ENCODE results near the gene CCDC73. TPM values are rescaled to one million over a fixed set of nuclear protein-coding genes. Genes with fewer than 3 reads are reported as not detected.

CCDC73 gene
- total and polyA plus RNA-seq, 4 donors: 0.06 to 0.36 (median 0.33) TPM; not detected in 1

DNA sequence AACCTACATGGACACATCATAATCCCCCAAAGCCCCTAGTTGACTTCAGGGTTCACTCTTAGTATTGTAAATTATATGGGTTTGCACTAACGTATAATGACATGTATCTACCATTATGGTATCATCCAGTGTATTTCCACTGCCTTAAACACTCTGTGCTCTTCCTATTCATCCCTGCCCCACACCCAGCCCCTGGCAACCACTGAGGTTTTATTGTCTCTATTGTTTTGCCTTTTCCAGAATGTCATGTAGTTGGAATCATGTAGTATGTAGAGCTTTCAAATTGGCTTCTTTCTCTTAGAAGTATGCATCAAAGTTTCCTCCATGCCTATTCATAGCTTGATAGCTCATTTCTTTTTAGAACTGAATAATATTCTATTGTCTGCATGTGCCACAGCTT, 227.3 kb downstream of the CCDC73 start:
- H3K27ac ChIP-seq (ENCODE audit: low read depth, low read length): no peak overlapping the region
- WGBS (ENCODE audit: insufficient coverage): no CpG with 5 or more reads among the region's 1 CpG
- no peaks in the 10 kb centered on the region for H3K9me3 ChIP-seq (ENCODE audit: control insufficient read depth, insufficient read depth, low read length)
- no peaks in the 10 kb centered on the region for H3K27me3 ChIP-seq (ENCODE audit: control insufficient read depth, insufficient read depth, low read length)
- no peak overlapping the region for H3K4me3 ChIP-seq (ENCODE audit: low read depth, low read length)
- no peaks in the 10 kb centered on the region for H3K36me3 ChIP-seq (ENCODE audit: control insufficient read depth, insufficient read depth, low read length)
- DNase-seq (ENCODE audit: low read depth in 4 of 6, low spot score in 6 of 6): no peak
- H3K4me1 ChIP-seq (ENCODE audit: control insufficient read depth, insufficient read depth, low read length): no peaks in the 10 kb centered on the region

DNA sequence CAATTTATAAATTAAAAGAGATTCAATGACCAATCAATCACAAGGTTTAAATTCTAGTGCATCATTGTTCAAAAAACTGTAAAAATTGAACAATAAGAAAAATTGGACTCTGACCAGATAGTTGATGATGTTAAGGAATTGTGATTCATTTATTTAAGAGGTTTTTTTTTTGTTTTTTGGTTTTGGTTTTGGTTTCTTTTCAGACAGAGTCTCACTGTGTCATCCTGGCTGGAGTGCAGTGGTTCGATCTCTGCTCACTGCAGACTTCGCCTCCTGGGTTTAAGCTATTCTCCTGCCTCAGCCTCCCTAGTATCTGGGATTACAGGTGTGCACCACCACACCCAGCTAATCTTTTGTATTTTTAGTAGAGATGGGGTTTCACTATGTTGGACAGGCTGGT, 227.9 kb downstream of the CCDC73 start:
- Histone ChIP-seq H3K27me3 (ENCODE audit: control insufficient read depth, insufficient read depth, low read length) (no peaks in the 10 kb centered on the region), H3K4me1 (ENCODE audit: control insufficient read depth, insufficient read depth, low read length) (no peaks in the 10 kb centered on the region), H3K4me3 (ENCODE audit: low read depth, low read length) (no peak overlapping the region), H3K9me3 (ENCODE audit: control insufficient read depth, insufficient read depth, low read length) (no peaks in the 10 kb centered on the region), H3K27ac (ENCODE audit: low read depth, low read length) (no peak overlapping the region), H3K36me3 (ENCODE audit: control insufficient read depth, insufficient read depth, low read length) (no peaks in the 10 kb centered on the region)
- DNase-seq (ENCODE audit: low read depth in 4 of 6, low spot score in 6 of 6): no peak
- 100% methylated on average over 1 of the region's 2 CpGs for WGBS (ENCODE audit: insufficient coverage)

DNA sequence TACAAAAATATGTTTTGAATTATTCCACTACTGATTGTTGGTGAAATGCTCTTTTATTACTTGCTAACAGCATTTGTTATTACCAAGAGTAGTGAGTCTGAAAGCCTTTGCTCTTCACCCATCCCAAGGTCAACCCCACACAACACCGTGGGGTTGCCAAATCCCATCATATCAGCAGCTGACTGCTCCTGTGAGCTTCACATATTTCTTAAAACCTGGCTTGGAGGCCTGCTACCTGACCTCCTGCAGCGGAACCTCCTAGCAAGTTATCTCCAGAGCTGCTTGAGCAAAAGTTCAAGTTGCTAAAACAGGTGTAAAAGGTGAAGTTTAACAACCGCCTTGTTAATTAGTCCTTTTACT, 230.9 kb downstream of the CCDC73 start:
- H3K27ac ChIP-seq (ENCODE audit: low read depth, low read length): no peak overlapping the region

DNA sequence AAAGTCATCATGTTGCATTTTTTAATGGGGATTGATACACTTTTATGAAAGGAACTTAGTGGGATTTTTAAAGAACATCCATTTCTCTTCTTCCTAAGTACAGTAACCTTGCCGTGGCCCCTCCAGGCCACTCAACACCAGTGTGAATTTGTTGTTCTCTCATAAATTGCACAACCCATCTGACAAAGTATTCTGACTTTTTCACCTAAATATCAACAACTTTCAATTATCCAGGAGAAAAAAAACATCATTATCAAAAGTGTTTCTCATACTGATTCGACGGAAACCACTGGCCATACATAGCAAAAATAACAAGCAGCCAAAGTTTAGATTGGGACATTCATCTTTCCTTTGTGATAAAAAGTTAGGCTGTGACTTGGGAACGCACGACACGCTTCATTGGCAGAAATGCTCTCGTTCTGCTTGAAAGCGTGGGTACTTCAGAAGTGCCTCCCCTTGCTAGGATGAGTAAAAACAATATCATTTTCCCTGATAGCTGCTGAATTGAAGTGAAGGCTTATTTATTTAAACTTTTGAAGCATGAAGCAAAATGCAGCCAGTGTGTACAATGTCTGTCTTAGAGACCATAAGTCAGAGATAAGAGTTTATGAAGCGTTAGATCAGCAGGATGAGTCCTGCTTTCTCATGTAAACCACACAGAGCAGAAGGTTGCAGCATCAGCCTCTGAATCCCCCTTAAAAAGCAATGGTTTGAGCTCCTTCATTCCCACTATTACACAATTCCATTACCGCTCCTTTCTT, 231.4 kb downstream of the CCDC73 start:
- no peaks in the 10 kb centered on the region for H3K36me3 ChIP-seq (ENCODE audit: control insufficient read depth, insufficient read depth, low read length)
- H3K27ac ChIP-seq (ENCODE audit: low read depth, low read length): no peak overlapping the region
- no peaks in the 10 kb centered on the region for H3K27me3 ChIP-seq (ENCODE audit: control insufficient read depth, insufficient read depth, low read length)
- H3K4me1 ChIP-seq (ENCODE audit: control insufficient read depth, insufficient read depth, low read length): no peaks in the 10 kb centered on the region
- H3K9me3 ChIP-seq (ENCODE audit: control insufficient read depth, insufficient read depth, low read length): no peaks in the 10 kb centered on the region
- no peak overlapping the region for H3K4me3 ChIP-seq (ENCODE audit: low read depth, low read length)
- 61% methylated on average over 2 of the region's 10 CpGs for WGBS (ENCODE audit: insufficient coverage)
- DNase-seq (ENCODE audit: low read depth in 4 of 6, low spot score in 6 of 6): peak in 1 of 6 donors; percentile 14

More for the DNA sequence above, 230.9 kb downstream of the CCDC73 start:
- Histone ChIP-seq H3K4me3 (ENCODE audit: low read depth, low read length) (no peak overlapping the region), H3K4me1 (ENCODE audit: control insufficient read depth, insufficient read depth, low read length) (no peaks in the 10 kb centered on the region), H3K27me3 (ENCODE audit: control insufficient read depth, insufficient read depth, low read length) (no peaks in the 10 kb centered on the region), H3K9me3 (ENCODE audit: control insufficient read depth, insufficient read depth, low read length) (no peaks in the 10 kb centered on the region), H3K36me3 (ENCODE audit: control insufficient read depth, insufficient read depth, low read length) (no peaks in the 10 kb centered on the region)
- WGBS (ENCODE audit: insufficient coverage): 43% methylated on average over 1 of the region's 3 CpGs
- no peak for DNase-seq (ENCODE audit: low read depth in 4 of 6, low spot score in 6 of 6)

DNA sequence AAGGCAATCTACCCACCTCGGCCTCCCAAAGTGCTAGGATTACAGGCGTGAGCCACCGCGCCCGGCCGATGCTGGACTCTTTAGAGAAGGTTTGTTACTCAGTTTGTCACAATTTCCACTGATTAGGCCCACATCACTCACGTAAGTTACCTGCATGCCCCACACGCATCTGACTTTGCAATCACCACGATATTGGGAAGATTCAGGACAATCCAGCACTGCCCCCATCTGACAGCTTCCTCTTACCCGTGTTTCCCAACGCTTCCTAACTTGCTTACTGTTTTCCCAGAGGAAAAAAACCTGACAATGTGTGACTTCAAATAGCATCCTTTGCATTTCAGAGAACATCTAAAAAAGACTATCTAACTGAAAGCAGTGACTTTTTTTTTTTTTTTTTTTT, 232.6 kb downstream of the CCDC73 start:
- Histone ChIP-seq H3K27ac (ENCODE audit: low read depth, low read length) (no peak overlapping the region), H3K36me3 (ENCODE audit: control insufficient read depth, insufficient read depth, low read length) (no peaks in the 10 kb centered on the region), H3K4me3 (ENCODE audit: low read depth, low read length) (no peak overlapping the region), H3K4me1 (ENCODE audit: control insufficient read depth, insufficient read depth, low read length) (no peaks in the 10 kb centered on the region), H3K27me3 (ENCODE audit: control insufficient read depth, insufficient read depth, low read length) (no peaks in the 10 kb centered on the region), H3K9me3 (ENCODE audit: control insufficient read depth, insufficient read depth, low read length) (no peaks in the 10 kb centered on the region)
- WGBS (ENCODE audit: insufficient coverage): 93% methylated on average over 10 of the region's 11 CpGs
- DNase-seq (ENCODE audit: low read depth in 4 of 6, low spot score in 6 of 6): no peak

DNA sequence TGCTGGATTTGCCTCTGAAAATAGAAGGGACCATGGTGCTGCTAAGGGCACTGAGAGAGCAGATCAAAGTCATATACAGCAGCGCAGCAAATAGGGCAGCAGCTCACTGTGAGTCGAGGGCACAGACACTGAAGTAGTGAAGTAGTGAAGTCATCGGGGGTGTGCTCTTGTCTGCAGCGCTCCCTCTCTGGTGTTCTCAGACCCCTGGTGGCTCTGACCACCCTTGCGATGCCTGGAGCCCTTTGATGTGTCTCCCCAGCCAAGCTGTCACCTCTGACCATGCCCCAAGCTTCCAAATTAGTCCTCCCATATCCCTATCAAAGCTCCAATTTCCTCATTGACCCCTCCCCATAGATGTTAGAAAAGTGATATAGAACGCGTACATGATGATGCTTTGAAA, 238.6 kb downstream of the CCDC73 start:
- Histone ChIP-seq H3K27ac (ENCODE audit: low read depth, low read length) (no peak overlapping the region), H3K36me3 (ENCODE audit: control insufficient read depth, insufficient read depth, low read length) (no peaks in the 10 kb centered on the region), H3K9me3 (ENCODE audit: control insufficient read depth, insufficient read depth, low read length) (no peaks in the 10 kb centered on the region), H3K27me3 (ENCODE audit: control insufficient read depth, insufficient read depth, low read length) (no peaks in the 10 kb centered on the region), H3K4me1 (ENCODE audit: control insufficient read depth, insufficient read depth, low read length) (no peaks in the 10 kb centered on the region), H3K4me3 (ENCODE audit: low read depth, low read length) (no peak overlapping the region)
- 82% methylated on average over 5 of the region's 7 CpGs for WGBS (ENCODE audit: insufficient coverage)
- DNase-seq (ENCODE audit: low read depth in 4 of 6, low spot score in 6 of 6): no peak

DNA sequence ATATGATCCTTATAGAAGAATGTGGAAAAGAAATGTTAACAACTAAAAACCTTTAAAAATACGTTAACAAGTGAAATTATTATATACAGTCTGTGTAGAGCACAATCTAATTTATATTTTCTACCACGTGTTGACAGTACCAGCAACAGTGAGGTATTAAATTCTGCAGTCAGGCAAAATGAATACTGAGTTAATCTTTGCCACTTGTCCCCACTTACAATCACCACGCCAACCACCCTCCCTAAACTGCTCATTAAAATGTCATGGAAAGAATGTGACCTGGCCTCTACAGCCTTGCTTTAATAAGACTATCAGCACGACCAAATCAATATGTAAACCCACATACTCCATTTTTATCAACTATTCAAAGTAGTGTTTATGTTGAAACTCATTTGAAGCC, 239.4 kb downstream of the CCDC73 start:
- Histone ChIP-seq H3K27me3 (ENCODE audit: control insufficient read depth, insufficient read depth, low read length) (no peaks in the 10 kb centered on the region), H3K9me3 (ENCODE audit: control insufficient read depth, insufficient read depth, low read length) (no peaks in the 10 kb centered on the region), H3K36me3 (ENCODE audit: control insufficient read depth, insufficient read depth, low read length) (no peaks in the 10 kb centered on the region), H3K4me3 (ENCODE audit: low read depth, low read length) (no peak overlapping the region), H3K27ac (ENCODE audit: low read depth, low read length) (no peak overlapping the region), H3K4me1 (ENCODE audit: control insufficient read depth, insufficient read depth, low read length) (no peaks in the 10 kb centered on the region)
- no CpG with 5 or more reads among the region's 4 CpGs for whole genome bisulfite sequencing (ENCODE audit: insufficient coverage)
- DNase-seq (ENCODE audit: low read depth in 4 of 6, low spot score in 6 of 6): no peak

Other genes starting within 250 kb of the CCDC73 start
- 100 to 1,000 TPM; 147 to 283 TPM for gene EIF3M, start 210.8 kb downstream of the CCDC73 start, total RNA-seq
- 100 to 1,000 TPM; 225 to 239 TPM for gene EIF3M, start 210.8 kb downstream of the CCDC73 start, polyA plus RNA-seq (ENCODE audit: insufficient read length in 2 of 2)
- gene PRRG4, start 35.3 kb upstream of the CCDC73 start, total RNA-seq: 1 to 10 TPM in 1 of 2 donors, under 1 TPM in 1; 0.61 to 1.6 TPM
- gene PRRG4, start 35.3 kb upstream of the CCDC73 start, polyA plus RNA-seq (ENCODE audit: insufficient read length in 2 of 2): under 1 TPM; 0.84 to 0.98 TPM
- gene QSER1, start 98.1 kb upstream of the CCDC73 start, total RNA-seq: 10 to 100 TPM; 51.2 to 55.4 TPM
- 10 to 100 TPM; 19.6 to 28.7 TPM for gene QSER1, start 98.1 kb upstream of the CCDC73 start, polyA plus RNA-seq (ENCODE audit: insufficient read length in 2 of 2)
- 10 to 100 TPM in 1 of 2 donors, 1 to 10 TPM in 1; 5.3 to 12.7 TPM for gene DEPDC7, start 221.2 kb upstream of the CCDC73 start, total RNA-seq
- 1 to 10 TPM; 3.1 to 5.6 TPM for gene DEPDC7, start 221.2 kb upstream of the CCDC73 start, polyA plus RNA-seq (ENCODE audit: insufficient read length in 2 of 2)
- 10 to 100 TPM; 16.7 to 33.4 TPM for gene TCP11L1, start 244.9 kb upstream of the CCDC73 start, total RNA-seq
- 10 to 100 TPM; 15.1 to 19.8 TPM for gene TCP11L1, start 244.9 kb upstream of the CCDC73 start, polyA plus RNA-seq (ENCODE audit: insufficient read length in 2 of 2)